Fibroblast of skin of scalp (primary cell): ENCODE data around the gene RPRM. TPM values are rescaled to one million over a fixed set of nuclear protein-coding genes. Genes with fewer than 3 reads are reported as not detected.
"Not testable (repeated sequence)": the region's sequence is repeated elsewhere in the genome, so short reads cannot be mapped to it uniquely, and the experiment has no call there.

Experiments used
- DNase-seq: peaks from one replicate; pipeline ENCODE4 v3.0.0-alpha.2; 2013
- polyA plus RNA-seq, 2 experiments: library from polyadenylated mRNA; unstranded; fragments of 120-200 nt; gene quantifications; one replicate each; pipeline ENCODE4 v1.2.1, GENCODE V29; 2013; ENCODE audit not compliant: insufficient read length in 2 of 2

The RPRM gene
- not detected for polyA plus RNA-seq (2013, experiment 1 of 2; ENCODE audit: insufficient read length)
- 0.36 TPM for polyA plus RNA-seq (2013, experiment 2 of 2; ENCODE audit: insufficient read length)

DNA sequence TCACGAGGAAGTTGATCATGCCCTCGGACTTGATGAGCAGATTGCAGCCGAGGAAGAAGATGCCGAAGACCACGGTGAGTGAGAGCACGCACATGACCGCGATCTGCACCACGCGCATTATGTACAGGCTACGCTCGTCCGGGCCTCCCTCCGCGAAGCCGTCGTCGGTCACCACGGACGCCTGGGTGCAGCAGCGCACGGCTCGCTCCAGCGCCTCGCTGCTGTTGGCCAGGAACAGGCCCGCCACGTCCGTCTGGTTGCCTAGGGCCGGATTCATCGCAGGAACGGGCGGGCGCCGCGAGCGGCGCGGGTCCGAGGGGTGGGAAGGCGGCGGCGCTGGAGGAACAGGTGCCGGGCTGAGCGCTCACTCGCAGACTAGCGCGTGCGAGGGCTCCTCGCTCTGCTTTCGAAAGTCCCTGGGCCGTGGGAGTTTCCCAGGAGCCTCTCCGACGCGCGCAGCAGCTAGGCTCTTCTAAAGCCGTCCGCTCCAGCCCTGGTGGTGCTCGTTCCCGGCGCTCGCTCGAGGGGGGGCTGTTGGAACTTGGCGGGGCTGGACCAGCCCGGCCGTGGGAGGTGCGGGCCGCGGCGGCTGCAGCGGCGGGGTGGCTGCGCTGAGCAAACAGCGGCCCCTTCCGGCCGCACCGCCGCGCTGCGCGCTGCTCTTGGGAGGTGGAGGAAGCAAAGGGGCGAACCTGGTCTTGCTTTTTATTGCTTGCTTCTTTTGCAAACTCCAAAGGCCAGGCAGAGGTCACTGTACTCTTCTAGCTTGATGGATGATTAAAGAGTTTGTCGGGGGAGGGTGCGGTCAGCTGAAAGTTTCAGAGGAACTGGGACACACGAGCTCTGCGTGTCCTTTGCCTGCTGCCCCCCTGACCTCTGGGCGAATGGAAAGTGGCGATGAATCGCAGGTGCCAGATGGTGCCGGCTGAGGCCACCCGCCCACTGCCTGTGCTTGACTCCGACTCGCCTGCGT is at the start of gene RPRM:
RPRM (minus strand) TSS at position 474 of the 973 bp plus-strand sequence; CDS start at position 277, 197 bp downstream.
- DNase-seq = peak; percentile 49

DNA sequence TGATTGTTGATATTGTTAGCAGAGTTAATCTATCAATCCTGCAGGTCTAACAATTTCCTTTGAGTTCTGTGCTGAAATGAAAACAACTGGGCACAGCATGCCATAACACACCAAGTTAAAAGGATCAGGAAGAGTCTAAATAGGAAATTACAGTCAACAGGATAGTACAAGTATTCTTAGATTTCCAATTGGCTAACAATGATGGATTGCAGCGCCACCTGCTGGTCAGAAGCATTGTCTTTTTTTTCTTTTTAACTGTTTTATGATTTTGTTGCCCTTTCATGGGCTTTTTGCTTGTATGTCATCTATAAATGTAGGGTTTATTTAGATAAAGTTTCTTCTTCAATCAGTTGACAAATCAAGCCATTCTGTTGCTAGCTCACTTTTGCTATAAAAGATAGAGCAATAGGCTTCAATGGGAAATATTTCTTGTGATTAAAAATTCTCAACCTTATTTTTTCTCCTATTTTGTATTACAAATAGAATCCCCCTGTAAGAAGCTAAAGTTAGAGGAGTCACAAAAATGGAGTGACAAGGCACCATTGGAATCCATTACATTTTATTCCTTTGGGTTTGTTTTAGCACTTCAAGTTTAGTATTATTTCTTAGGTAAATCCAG is 40.8 kb upstream of the RPRM start:
- DNase-seq = peak; percentile 43

DNA sequence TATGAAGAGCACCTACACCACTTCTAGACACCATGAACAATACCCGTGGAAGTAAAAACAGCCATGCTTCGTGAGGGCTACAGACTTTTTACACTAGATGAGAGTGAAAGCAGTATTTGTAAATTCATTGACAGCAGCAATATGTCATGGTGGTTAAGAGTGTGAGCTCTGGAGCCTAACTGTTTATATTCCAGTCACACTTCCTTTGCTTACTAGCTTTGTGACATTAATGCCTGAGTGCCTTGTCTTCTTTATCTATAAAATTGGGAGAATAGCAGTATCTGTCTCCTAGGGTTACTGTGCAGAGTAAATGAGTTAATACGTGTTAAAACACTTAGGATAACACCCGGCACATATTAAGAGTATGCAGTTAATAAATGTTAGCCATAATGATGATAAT is 33.8 kb upstream of the RPRM start:
- no peak for DNase-seq

DNA sequence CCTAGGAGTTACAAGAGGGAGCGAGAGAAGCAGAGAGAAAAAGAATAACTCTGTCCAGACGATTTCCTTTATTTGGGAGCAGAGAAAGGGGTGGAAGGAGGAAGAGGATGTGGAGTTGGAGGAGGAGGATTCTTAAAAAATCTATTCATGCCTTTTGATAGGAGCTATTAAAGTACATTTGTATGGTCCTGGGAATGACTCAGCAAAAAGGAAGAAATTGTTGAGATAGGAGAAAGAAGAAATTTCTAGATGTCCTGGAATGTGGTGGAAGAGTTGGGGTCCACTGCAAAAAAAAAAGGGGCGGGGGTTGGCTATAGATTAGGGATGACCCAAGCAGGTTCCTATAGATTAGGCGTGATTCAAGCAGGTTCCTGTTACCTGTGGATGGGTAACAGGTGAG is 32.4 kb upstream of the RPRM start:
- no peak for DNase-seq

DNA sequence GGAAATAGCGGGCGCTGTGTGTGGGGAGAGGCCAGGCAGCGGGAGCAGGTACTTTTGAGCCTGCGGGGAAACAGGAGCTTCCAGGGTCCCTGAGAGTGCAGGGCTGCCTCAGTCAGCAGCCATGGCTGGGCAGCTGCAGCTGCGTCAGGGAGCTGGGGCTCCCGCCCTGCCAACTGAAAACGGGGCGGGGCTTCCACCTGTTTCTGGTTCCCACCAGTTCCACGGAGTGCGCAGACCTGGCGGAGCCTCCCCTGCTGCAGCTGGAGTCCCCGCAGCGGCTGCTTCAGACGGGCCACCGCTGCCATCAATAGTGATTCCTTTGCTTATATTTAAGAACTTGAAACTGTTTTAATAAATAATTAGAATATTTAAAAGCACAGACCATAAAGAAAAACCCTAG is 30.6 kb upstream of the RPRM start:
- no peak for DNase-seq

DNA sequence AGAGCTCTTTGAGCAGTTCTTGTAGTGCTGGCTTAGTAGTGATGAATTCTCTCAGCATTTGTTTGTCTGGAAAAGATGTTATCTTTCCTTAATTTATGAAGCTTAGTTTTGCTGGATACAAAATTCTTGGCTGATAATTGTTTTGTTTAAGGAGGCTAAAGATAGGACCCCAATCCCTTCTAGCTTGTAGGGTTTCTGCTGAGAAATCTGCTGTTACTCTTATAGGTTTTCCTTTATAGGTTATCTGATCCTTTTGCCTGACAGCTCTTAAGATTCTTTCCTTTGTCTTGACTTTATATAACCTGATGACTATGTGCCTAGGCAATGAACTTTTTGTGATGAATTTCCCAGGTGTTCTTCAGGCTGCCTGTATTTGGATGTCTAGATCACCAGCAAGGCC is 27.9 kb upstream of the RPRM start:
- DNase-seq = not testable (repeated sequence)

DNA sequence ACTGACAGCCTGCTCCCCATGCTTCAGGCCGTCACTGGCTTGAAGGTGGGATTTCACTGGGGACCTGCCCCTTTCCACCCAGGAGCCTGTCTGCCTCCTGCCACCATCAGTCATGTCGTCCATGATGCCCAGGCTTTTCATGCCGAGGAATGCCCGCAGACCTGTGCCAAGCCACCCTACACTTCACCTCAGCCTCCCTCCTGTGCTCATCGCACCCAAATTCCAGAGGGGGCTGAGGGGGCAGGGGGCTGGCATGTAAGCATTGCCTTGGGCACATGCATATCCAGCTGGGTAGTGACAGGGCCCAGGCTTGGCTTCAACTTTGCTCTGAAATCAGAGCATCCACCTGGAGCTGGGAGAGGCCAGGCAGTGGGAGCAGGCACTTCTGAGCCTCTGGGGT is 20.9 kb upstream of the RPRM start:
- no peak for DNase-seq

DNA sequence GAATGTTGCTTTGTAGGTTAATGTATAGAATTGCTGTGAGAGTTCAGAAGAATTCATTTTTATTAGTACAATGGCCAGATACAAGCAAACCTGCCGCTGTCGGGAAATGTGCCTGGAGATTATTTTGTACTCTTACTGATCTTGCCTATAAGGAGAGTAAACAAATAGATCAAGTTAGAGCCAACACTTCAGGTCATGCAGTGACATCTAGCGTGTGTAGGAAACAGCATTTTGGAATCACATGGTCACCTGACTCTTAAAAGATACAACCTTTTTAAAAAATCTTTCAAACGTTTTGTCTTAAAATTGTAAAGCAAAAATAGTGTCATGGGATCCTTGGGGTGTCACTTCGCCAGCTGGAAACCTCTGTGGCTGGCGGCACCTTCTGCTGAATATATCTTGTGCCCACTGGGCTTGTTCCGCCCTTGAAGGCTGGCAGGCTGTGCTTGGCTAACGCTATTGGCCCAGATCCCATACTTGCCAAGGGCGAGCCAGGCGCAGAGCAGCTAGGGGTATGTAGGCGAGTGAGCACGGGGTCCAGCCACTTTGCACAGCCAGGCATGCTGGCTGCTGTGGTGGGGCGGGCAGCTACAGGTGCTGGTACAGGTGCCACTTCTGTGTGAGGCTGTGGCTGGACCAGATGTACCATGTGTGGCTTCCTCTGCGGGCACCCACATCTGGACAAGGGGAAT is 19.5 kb upstream of the RPRM start:
- DNase-seq = no peak

DNA sequence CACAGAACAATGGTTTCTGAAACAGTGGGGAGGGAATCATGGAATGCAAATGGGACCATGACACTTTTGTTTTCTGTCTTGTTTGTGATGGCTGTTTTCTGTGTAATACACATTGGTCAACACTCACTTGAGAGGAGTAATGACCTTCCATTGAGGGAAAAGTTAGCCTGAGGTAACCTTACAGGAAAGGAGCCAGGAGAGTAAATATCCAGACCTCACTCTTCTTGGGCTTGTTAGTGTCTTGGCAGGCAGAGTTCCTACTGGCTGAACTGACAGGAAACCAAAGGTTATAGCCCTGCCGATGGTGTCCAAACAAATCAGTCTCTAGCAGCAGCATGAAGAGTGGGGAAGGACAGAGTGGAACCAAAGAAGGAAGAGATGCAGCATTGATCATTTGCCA is 17.2 kb upstream of the RPRM start:
- DNase-seq = no peak

DNA sequence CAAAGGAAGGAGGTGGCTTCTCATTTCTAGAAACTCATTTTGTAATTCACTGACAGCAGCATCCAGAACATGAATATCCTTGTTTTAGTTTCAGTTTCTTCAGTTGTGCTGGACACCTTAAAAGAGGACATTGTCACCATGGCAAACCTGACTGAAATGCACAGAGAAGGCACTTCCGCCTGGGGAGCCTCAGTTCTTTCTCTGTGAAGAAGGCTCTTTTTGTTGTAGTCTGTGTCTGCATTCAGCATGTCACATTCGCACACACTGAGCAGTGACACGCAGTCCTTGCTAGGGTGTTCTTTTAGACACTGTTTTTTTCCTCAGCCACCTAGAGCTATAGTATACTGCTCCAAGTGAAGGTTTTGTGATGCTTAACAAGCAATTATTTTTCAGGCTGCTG is 9.5 kb upstream of the RPRM start:
- DNase-seq = no peak

DNA sequence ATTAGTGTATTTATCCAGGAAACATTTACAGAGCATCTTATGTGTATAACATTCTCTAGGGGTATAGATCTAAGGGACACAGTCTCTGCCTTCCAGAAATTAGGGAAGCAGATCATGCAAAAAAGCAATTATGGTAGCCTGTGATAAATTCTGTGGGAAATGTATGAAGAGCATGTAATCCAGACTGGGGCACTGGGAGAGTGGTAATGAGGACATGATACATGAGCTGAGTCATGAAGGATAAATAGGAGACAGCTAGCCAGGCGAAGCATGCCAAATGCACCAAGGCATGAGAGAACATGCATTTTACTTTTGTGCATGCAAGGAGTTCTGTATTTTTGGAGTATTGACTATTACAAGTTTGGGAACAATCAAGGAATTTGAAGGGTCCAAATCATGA is 8.9 kb upstream of the RPRM start:
- DNase-seq = no peak

DNA sequence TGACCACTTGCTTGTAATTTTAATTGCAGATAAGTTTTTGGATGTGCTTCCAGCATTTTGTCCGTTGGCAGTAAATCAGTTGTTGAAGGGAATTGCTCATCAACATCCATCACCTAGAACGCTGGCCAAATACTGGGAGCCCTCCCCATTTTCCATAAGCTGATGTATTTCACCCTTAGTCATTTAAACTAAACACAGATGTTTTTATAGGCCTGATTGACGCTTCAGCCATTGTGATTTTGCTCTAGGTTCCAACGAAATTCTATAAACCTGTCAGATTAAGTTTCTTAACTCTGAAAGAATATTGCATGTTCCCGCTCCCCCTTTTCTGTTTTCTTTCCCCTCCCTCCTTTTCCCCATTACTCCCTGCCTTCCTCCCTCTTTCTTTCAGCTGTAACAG is 1.0 kb upstream of the RPRM start:
- DNase-seq = no peak

DNA sequence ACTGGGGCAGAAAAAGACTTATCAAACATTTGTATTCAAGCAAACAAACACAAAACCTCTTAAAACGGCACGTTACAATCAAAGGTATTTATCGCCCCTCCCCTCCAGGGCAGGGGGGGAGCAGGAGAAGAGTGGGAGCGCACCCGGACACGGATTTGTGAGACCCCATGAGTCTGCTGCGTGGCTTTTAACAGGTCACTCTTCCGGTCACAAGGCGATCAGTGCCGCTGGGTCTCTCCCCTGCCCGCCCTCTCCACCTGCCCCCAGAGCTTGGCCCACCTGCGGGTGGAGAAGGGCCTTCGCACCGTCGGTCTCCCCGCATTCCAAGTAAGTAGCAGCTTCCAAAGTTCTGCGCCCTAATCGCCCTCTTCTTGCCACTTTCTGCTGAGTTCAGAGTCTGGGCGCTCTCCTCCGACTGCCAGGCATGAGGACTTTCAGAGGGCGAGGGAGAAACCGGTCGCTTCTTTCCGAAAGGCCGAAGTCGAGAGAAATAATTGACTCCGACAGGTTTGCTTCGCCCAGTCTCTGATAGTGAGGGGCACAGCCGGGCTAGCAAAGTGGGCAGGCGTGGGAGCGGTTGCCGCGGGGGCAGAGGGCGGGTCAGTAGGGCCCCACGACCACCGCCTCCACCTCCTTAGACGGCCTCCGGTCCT is 800 bp downstream of the RPRM start:
- DNase-seq = no peak

DNA sequence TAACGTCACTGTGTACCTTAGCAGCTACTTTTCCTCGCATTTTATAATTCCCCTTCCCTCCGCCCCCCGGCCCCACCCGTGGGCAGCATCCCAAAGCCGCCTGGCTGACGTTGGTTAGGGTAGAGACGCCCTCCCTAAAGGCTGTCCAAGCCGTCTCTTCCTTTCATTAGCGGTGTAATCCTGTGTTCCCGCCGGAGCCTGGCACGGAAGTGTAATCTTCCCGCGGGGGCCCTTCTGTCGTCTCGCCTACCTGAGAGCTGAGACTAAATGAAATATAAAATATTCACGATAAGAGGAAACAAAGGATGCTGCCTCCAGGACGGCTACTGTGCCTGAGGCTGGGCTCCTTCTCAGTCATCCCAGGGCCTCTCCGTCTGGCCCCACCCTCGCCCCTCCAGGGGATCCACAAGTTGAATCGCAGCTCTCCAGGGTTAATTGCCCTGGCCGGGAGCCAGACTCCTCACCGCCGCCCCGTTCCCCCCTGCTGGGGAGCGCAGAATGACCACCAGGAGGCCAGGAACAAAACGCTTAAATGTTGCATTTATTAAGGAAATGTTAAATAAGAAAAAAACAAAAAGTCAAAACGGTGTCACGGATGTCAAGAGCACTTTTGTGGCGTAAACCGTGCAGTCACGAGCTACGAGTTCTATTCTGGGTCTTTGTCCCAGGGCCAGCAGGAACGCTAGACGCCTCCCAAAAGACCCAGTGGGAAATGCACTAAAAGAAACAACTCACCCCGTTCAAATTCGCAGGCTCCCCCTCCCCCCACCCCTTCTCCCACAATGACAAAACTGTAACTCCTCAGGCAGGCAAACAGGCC is 1.5 kb downstream of the RPRM start:
- DNase-seq = peak; percentile 2

DNA sequence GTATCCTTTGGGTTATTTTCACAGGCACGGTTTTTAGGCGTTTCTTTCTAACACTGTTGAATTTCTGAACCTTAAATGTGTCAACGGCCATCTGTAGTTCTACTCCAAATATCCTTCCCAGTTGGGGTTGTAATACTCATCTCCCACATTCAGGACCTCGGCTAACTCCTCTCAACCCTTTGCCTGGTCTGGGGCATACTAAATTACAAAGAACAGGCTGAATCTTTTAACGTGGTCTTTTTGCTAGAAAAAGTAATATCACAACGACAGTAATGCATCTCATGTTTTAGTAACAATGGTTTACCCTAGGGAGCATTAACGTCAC is 2.1 kb downstream of the RPRM start:
- DNase-seq = no peak

DNA sequence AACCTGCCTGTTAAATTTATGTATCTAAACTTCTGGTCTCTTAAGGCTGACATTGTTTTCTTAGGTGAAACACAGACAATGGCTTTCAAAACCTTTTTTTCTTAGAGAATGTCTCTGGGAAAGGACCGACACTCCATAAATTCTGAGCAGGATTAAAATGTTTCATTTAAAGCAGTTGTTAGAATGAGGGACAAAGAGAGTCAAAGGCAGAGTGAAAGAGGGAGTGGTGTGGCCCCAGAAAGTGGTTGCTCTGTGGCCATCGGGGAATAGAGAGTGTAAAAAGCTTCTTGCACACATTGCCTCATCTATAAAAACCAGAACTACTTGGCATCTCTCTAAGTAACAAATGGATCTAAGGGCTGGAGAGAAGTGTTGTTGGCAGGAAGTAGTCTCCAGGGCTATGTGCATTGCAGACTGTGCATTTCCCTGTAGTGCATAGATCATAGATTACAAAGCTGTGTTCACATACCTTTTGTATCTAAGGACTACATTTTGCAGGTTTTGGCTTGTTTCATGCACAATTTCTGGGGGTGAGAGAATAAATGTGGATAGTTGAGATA is 3.6 kb downstream of the RPRM start:
- DNase-seq = no peak

DNA sequence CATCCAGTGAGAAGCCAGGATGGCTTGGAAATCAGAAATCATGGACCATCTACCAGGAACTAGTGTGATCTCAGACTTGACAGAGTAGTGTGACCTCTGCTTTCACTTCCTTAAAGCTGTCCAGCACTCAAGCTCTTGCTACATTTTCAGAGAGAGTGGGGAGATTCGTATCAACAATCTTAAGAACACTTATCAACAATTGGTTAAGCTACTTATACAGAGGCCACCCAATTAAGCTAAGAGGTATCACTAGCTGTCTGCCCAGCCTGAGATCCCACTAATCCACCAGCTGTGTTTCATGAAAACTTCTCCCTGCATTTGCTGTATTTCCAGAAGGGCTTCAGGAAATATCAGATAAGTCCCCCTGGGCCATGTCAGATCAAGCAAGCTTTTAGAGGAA is 4.2 kb downstream of the RPRM start:
- DNase-seq = no peak

DNA sequence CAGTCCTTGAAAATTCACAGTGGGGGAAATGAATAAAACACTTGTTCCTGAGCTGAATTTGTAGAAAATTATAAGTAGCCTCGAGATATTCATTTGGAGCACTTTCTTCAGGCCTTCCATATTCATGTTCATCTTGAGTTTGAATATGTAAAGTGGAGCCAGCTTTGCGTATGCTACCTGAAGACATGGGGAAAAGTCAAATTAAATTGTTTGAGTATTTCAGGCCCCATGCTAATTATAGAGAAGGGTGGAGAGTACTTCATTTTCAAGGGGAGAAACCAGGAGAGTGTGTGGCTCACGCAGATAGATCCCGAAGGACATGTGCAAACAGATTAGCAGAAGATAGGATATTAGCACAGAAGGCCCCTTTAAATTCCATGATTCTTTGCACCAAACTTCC is 7.7 kb downstream of the RPRM start:
- DNase-seq = no peak

DNA sequence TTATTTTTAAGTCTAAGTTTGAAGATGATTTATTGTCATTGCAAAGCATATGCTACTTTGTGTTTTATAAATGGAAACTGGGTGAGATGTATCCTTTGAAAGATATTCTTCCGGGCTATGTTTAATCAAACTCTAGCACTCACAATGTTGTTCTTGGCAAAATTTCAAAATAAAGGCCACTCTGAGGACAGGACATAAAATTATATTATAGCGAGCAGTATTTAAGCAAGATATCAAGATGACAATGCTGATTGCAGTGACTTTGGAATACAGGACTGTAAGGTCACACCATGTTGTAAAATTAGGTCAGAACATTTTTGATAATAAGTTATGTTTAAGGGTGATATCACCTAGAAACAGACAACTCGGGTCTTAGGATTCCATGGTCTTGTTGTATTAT is 14.2 kb downstream of the RPRM start:
- DNase-seq = no peak

DNA sequence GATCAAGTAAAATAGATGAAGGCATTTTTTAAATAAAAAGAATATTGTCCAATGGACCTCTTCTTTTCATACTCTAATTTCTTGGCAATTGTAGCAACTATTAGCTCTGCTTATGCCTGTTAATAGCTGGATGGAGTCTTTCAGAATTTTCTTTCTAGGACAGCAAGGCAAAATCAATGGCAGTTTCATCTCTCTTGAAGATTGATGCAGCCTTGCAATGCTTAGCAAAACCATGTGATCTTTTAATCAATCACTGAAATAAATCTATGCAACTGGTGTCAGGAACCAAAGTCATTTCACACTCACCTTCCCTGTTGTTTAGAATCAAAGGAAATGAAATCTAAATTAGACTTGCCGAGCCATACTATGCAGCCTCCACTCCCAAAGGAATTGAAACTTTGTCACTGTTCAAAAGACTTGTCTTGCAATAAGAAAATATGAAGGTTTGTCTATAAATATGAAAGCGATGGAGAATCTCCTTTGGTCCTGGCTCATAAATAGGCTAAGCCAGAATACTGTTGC is 16.2 kb downstream of the RPRM start:
- no peak for DNase-seq

DNA sequence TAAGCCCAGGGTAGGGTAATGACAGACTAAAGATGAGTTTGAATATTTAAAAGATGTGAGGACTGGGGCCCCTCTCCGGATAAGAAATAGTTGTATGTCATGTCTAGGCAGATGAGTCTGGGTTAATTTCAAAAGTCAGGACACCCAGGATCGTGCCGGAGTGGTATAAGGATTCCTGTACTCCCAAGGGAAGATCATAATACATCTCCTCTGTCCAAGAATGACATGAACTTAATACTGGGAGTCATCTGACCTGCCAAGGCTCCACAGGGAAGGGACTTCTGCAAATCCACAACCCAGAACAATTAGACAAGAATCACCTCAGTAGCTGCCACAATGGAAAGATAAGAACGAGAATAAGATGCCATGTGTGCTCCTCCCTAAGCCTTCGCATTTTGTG is 17.1 kb downstream of the RPRM start:
- DNase-seq = no peak
